H9 (cell line): ENCODE data around the gene GRK4. TPM values are rescaled to one million over a fixed set of nuclear protein-coding genes. Genes with fewer than 3 reads are reported as not detected.

Experiments
- DNase-seq: peaks from one replicate; pipeline ENCODE4 v3.0.0-alpha.2; 2017
- H2AFZ ChIP-seq: one replicate; pipeline ENCODE4 v1.6.1; 2013; ENCODE audit warnings: mild to moderate bottlenecking, low read length, control low read depth, moderate library complexity
- H2AK5ac ChIP-seq: 2 replicates; pipeline ENCODE4 v1.6.1; 2013; ENCODE audit warnings: low read length, control low read depth, mixed read lengths; ENCODE audit not compliant: insufficient read length
- H2BK120ac ChIP-seq: one replicate; pipeline ENCODE4 v1.6.1; 2013; ENCODE audit warnings: low read depth, mild to moderate bottlenecking, low read length, control low read depth, inconsistent platforms; ENCODE audit not compliant: poor library complexity, severe bottlenecking
- H2BK12ac ChIP-seq: 2 replicates; pipeline ENCODE4 v1.6.1; 2013; ENCODE audit warnings: low read length, control low read depth, mixed read lengths, low read depth; ENCODE audit not compliant: insufficient read length
- H2BK15ac ChIP-seq: 2 replicates; pipeline ENCODE4 v1.6.1; 2013; ENCODE audit warnings: low read depth, low read length, control low read depth
- H2BK20ac ChIP-seq: one replicate; pipeline ENCODE4 v1.6.1; 2013; ENCODE audit warnings: low read depth, mild to moderate bottlenecking, low read length, control low read depth, inconsistent platforms; ENCODE audit not compliant: poor library complexity, severe bottlenecking
- H2BK5ac ChIP-seq: 2 replicates; pipeline ENCODE4 v1.6.1; 2013; ENCODE audit warnings: low read length, control low read depth, mixed read lengths; ENCODE audit not compliant: insufficient read length
- H3K14ac ChIP-seq: 2 replicates; pipeline ENCODE4 v1.6.1; 2013; ENCODE audit warnings: low read length, control low read depth; ENCODE audit not compliant: insufficient read depth
- H3K18ac ChIP-seq: 2 replicates; pipeline ENCODE4 v1.6.1; 2013; ENCODE audit warnings: low read depth, mild to moderate bottlenecking, mixed read lengths, low read length, control low read depth; ENCODE audit not compliant: insufficient read length
- H3K23ac ChIP-seq: 2 replicates; pipeline ENCODE4 v1.6.1; 2013; ENCODE audit warnings: low read length, control low read depth, mixed read lengths, low read depth; ENCODE audit not compliant: insufficient read length
- H3K23me2 ChIP-seq: 2 replicates; pipeline ENCODE4 v1.6.1; 2013; ENCODE audit warnings: low read depth, mild to moderate bottlenecking, mixed read lengths, low read length, control low read depth; ENCODE audit not compliant: insufficient read length, poor library complexity, severe bottlenecking
- H3K27ac ChIP-seq: 2 replicates; pipeline ENCODE4 v1.5.1; 2013; ENCODE audit warnings: low read length, control low read depth, mixed read lengths, low read depth; ENCODE audit not compliant: insufficient read length
- H3K27me3 ChIP-seq: 2 replicates; pipeline ENCODE4 v1.6.1; 2013; ENCODE audit warnings: low read length, control low read depth, inconsistent platforms; ENCODE audit not compliant: insufficient read depth
- H3K4ac ChIP-seq: 2 replicates; pipeline ENCODE4 v1.6.1; 2013; ENCODE audit warnings: low read depth, mild to moderate bottlenecking, control low read depth, inconsistent platforms, low read length, moderate library complexity
- H3K4me1 ChIP-seq: 2 replicates; pipeline ENCODE4 v1.6.1; 2013; ENCODE audit warnings: low read length, control low read depth, inconsistent platforms; ENCODE audit not compliant: insufficient read depth
- H3K4me2 ChIP-seq: 2 replicates; pipeline ENCODE4 v1.6.1; 2013; ENCODE audit warnings: low read length, control low read depth, mixed read lengths; ENCODE audit not compliant: insufficient read length, insufficient read depth
- H3K56ac ChIP-seq: 2 replicates; pipeline ENCODE4 v1.6.1; 2013; ENCODE audit warnings: low read depth, mild to moderate bottlenecking, mixed read lengths, low read length, control low read depth; ENCODE audit not compliant: insufficient read length
- H3K79me1 ChIP-seq: 2 replicates; pipeline ENCODE4 v1.6.1; 2013; ENCODE audit warnings: low read depth, mild to moderate bottlenecking, moderate library complexity, low read length, control low read depth, inconsistent platforms; ENCODE audit not compliant: insufficient read depth, poor library complexity, severe bottlenecking
- H3K79me2 ChIP-seq: 2 replicates; pipeline ENCODE4 v1.6.1; 2013; ENCODE audit warnings: low read length, control low read depth, inconsistent platforms; ENCODE audit not compliant: insufficient read depth
- H3K9ac ChIP-seq: 2 replicates; pipeline ENCODE4 v1.6.1; 2013; ENCODE audit warnings: low read length, control low read depth, mixed read lengths; ENCODE audit not compliant: insufficient read length; ENCODE audit errors: extremely low read depth
- H3K9me3 ChIP-seq: one replicate; pipeline ENCODE4 v1.6.1; 2013; ENCODE audit warnings: low read depth, low read length, inconsistent platforms; ENCODE audit not compliant: control insufficient read depth
- H3T11ph ChIP-seq: one replicate; pipeline ENCODE4 v1.6.1; 2013; ENCODE audit warnings: mild to moderate bottlenecking, low read length, control low read depth, inconsistent platforms
- H4K20me1 ChIP-seq: one replicate; pipeline ENCODE4 v1.6.1; 2013; ENCODE audit not compliant: control insufficient read depth, insufficient read length, insufficient read depth
- H4K5ac ChIP-seq: 2 replicates; pipeline ENCODE4 v1.6.1; 2013; ENCODE audit warnings: low read depth, mild to moderate bottlenecking, mixed read lengths, low read length, control low read depth; ENCODE audit not compliant: insufficient read length
- H4K8ac ChIP-seq: replicated peaks from 2 replicates; pipeline ENCODE4 v1.6.1; 2013; ENCODE audit warnings: low read length, control low read depth, mixed read lengths, low read depth; ENCODE audit not compliant: insufficient read length
- H4K91ac ChIP-seq: 2 replicates; pipeline ENCODE4 v1.6.1; 2013; ENCODE audit warnings: low read depth, mild to moderate bottlenecking, moderate library complexity, mixed read lengths, low read length, control low read depth; ENCODE audit not compliant: insufficient read length
- H3K27ac Mint-ChIP-seq, 3 experiments: 2 replicates in 2 of 3; 3 replicates in 1 of 3; pipeline ENCODE4 v1.8.0; 2020 to 2021; ENCODE audit warnings: mixed read lengths in 3 of 3, mild to moderate bottlenecking in 1 of 3, moderate library complexity in 1 of 3
- H3K27me3 Mint-ChIP-seq: 2 replicates; pipeline ENCODE4 v1.8.0; 2021; ENCODE audit warnings: low read depth, mild to moderate bottlenecking, moderate library complexity, mixed read lengths
- H3K36me3 Mint-ChIP-seq, 3 experiments: 2 replicates in 2 of 3; 3 replicates in 1 of 3; pipeline ENCODE4 v1.8.0; 2020 to 2021; ENCODE audit warnings: low read depth in 3 of 3, mixed read lengths in 3 of 3; ENCODE audit not compliant: insufficient read depth in 1 of 3
- H3K4me1 Mint-ChIP-seq, 2 experiments: 2 replicates each; pipeline ENCODE4 v1.8.0; 2020; ENCODE audit warnings: mixed read lengths in 2 of 2
- H3K4me3 Mint-ChIP-seq, 2 experiments: 2 replicates in 1 of 2; 3 replicates in 1 of 2; pipeline ENCODE4 v1.8.0; 2020 to 2021; ENCODE audit warnings: mild to moderate bottlenecking in 2 of 2, mixed read lengths in 2 of 2, moderate library complexity in 1 of 2
- H3K9me3 Mint-ChIP-seq, 2 experiments: 2 replicates in 1 of 2; 3 replicates in 1 of 2; pipeline ENCODE4 v1.8.0; 2020; ENCODE audit warnings: mild to moderate bottlenecking in 2 of 2, mixed read lengths in 2 of 2, moderate library complexity in 1 of 2
- WGBS: extraction: QIAGEN DNeasy Blood & Tissue Kit; methylation state at CpG from one replicate; pipeline ENCODE4 v1.1.7; 2013; ENCODE audit warnings: missing lambda C conversion rate, low lambda C conversion rate, mixed read lengths; ENCODE audit not compliant: insufficient read length; ENCODE audit errors: extremely low coverage; 5-methylcytosine and 5-hydroxymethylcytosine counted together
- total RNA-seq: library from RNA; stranded (reverse); gene quantifications from 2 replicates; pipeline ENCODE4 v1.2.1, GENCODE V29; 2021
- TF ChIP-seq, protein P1 (sequence below): fragments of 200-600 bp; sonication (generic); conservative IDR thresholded peaks from 3 replicates; pipeline ENCODE4 v1.8.0; 2021; ENCODE audit warnings: antibody characterized with exemption, mild to moderate bottlenecking

The GRK4 gene
- total RNA-seq, 1 experiment from 2014 or later, result 4.8 TPM

DNA sequence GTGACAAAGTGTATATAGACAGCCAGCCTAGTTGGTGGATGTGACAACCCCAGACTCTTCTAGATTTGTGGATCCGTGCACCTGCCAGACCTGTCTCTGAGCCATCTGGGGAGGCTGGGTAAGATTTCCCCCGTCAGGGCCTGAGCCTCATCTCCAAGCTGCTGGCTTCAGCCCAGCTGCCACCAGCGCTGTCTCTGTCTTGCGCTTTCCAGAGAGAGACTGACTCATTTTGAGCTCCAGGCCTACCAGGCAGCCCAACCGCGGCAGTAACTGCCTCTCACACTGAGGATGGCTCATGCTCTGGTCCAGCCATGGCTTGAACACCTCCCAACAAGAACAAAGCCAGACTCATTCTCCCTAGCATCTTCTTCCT is 26.6 kb upstream of the GRK4 start:
- Histone ChIP-seq H4K8ac (no peak overlapping the region), H3K27ac (no peak overlapping the region), H4K5ac (no peak overlapping the region), H2BK15ac (no peak overlapping the region), H2AFZ (no peak overlapping the region), H2BK12ac (no peak overlapping the region), H3K18ac (no peak overlapping the region), H3K4me2 (no peak overlapping the region), H3K79me2 (no peaks in the 10 kb centered on the region; the same call in 1 of the 2 replicates), H3K79me1 (no peaks in the 10 kb centered on the region), H2AK5ac (no peak overlapping the region), H3T11ph (no peak overlapping the region), H3K27me3 (no peaks in the 10 kb centered on the region), H3K23me2 (peaks cover 10% of the 10 kb centered on the region), H3K4ac (no peak overlapping the region), H3K9ac (no peak overlapping the region), H3K23ac (no peak overlapping the region), H2BK5ac (no peak overlapping the region), H4K20me1 (no peaks in the 10 kb centered on the region), H3K9me3 (no peaks in the 10 kb centered on the region), H4K91ac (no peak overlapping the region), H3K56ac (no peak overlapping the region), H2BK120ac (no peak overlapping the region), H3K4me1 (no peaks in the 10 kb centered on the region), H3K14ac (no peak overlapping the region), H2BK20ac (no peak overlapping the region)
- Mint-ChIP-seq H3K4me3 (peak overlapping the region; percentile 65 to 81; a peak in 3 of 5 replicates), H3K4me1 (peaks cover 28 to 30% of the 10 kb centered on the region in 2 experiments), H3K27ac (peak overlapping the region in 2 of 3 experiments; percentile 83 to 92; a peak in 4 of 7 replicates), H3K9me3 (no peaks in the 10 kb centered on the region), H3K36me3 (peaks cover 37 to 66% (median 60%) of the 10 kb centered on the region in 3 experiments; a peak in 6 of 7 replicates), H3K27me3 (no peaks in the 10 kb centered on the region; the same call in 1 of the 2 replicates)
- WGBS, result no CpG with 5 or more reads among the region's 6 CpGs
- no peak for DNase-seq
- TF ChIP-seq, protein P1, sequence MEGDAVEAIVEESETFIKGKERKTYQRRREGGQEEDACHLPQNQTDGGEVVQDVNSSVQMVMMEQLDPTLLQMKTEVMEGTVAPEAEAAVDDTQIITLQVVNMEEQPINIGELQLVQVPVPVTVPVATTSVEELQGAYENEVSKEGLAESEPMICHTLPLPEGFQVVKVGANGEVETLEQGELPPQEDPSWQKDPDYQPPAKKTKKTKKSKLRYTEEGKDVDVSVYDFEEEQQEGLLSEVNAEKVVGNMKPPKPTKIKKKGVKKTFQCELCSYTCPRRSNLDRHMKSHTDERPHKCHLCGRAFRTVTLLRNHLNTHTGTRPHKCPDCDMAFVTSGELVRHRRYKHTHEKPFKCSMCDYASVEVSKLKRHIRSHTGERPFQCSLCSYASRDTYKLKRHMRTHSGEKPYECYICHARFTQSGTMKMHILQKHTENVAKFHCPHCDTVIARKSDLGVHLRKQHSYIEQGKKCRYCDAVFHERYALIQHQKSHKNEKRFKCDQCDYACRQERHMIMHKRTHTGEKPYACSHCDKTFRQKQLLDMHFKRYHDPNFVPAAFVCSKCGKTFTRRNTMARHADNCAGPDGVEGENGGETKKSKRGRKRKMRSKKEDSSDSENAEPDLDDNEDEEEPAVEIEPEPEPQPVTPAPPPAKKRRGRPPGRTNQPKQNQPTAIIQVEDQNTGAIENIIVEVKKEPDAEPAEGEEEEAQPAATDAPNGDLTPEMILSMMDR, result no peak
